HCT116 (cell line): Measurements from ENCODE around the gene IL20RA. TPM values are rescaled to one million over a fixed set of nuclear protein-coding genes. Genes with fewer than 3 reads are reported as not detected.

ENCODE experiments used
- ATAC-seq: fragments of 200-7000 bp; cut with Tn5 transposase; 2 replicates; pipeline ENCODE4 v1.9.1; 2020; ENCODE audit warnings: mild to moderate bottlenecking, moderate library complexity
- BruUV-seq: library from RNA; stranded (reverse); fragments of 400-500 nt; replicated peaks from 2 replicates; lab custom pipeline; 2021; lab: Mats Ljungman, UMichigan
- CTCF ChIA-PET: fragments of 300-600 bp; sonication (Branson Sonifier 250); formaldehyde crosslinking; loops from one replicate; lab custom pipeline; 2021; ENCODE audit warnings: antibody characterized with exemption; lab: Charles Lee
- POLR2A ChIA-PET: fragments of 300-600, 350-600 bp; sonication (Branson Sonifier 250); formaldehyde crosslinking; loops from one replicate; lab custom pipeline; 2021; ENCODE audit warnings: antibody characterized with exemption; lab: Charles Lee
- RAD21 ChIA-PET, 2 experiments: fragments of 300-600 bp; sonication (Branson Sonifier 250); formaldehyde crosslinking; loops; one replicate each; lab custom pipeline; 2023; ENCODE audit warnings: low total read pairs in 2 of 2; ENCODE audit not compliant: uncharacterized antibody in 2 of 2, unreplicated experiment in 2 of 2, low non-redundant PET in 1 of 2; lab: Charles Lee
- DNase-seq: peaks from one replicate; pipeline ENCODE4 v3.0.0-alpha.2; 2010; ENCODE audit warnings: low read depth, low spot score
- H2AFZ ChIP-seq: fragments of 200-600 bp; shearing (Covaris generic), sonication (generic); 2 replicates; pipeline ENCODE4 v1.6.1; 2017; ENCODE audit warnings: low read depth, mixed run types, mixed read lengths, antibody characterized with exemption, low read length; ENCODE audit not compliant: poor library complexity, severe bottlenecking
- H3K27ac ChIP-seq: 2 replicates; pipeline ENCODE4 v1.5.1; 2012; ENCODE audit warnings: low read depth, low read length
- H3K27me3 ChIP-seq: fragments of 200-600 bp; sonication (generic); 2 replicates; pipeline ENCODE4 v1.6.1; 2016; ENCODE audit warnings: mixed run types, low read length, mixed read lengths; ENCODE audit not compliant: insufficient read depth
- H3K36me3 ChIP-seq, 2 experiments: fragments of 200-500 bp in 1 of 2; fragments of 200-600 bp in 1 of 2; sonication (Bioruptor generic) in 1 of 2; sonication (generic) in 1 of 2; 2 replicates each; pipeline versions ENCODE4 v1.5.1 to v1.6.1; 2014 to 2016; ENCODE audit warnings: low read length in 2 of 2, inconsistent platforms in 1 of 2, mixed read lengths in 1 of 2, mixed run types in 1 of 2; ENCODE audit not compliant: insufficient read depth in 2 of 2, control insufficient read depth in 1 of 2
- H3K4me1 ChIP-seq, 2 experiments: fragments of 200-600 bp in 1 of 2; sonication (generic) in 1 of 2; 2 replicates each; pipeline versions ENCODE4 v1.5.1 to v1.6.1; 2012 to 2017; ENCODE audit warnings: low read length in 2 of 2, inconsistent platforms in 1 of 2, mild to moderate bottlenecking in 1 of 2, mixed read lengths in 1 of 2, mixed run types in 1 of 2, moderate library complexity in 1 of 2; ENCODE audit not compliant: insufficient read depth in 2 of 2, control insufficient read depth in 1 of 2
- H3K4me2 ChIP-seq: fragments of 200-600 bp; sonication (generic); 2 replicates; pipeline ENCODE4 v1.6.1; 2017; ENCODE audit warnings: mixed run types, low read length, mixed read lengths
- H3K4me3 ChIP-seq, 2 experiments: fragments of 200-600 bp in 1 of 2; sonication (generic) in 1 of 2; replicated peaks in 1 of 2; 2 replicates each; pipeline ENCODE4 v1.5.1; 2011 to 2016; ENCODE audit warnings: low read length in 2 of 2, control low read depth in 1 of 2, low read depth in 1 of 2, mild to moderate bottlenecking in 1 of 2, mixed read lengths in 1 of 2, mixed run types in 1 of 2
- H3K79me2 ChIP-seq: fragments of 200-600 bp; sonication (generic); 2 replicates; pipeline ENCODE4 v1.6.1; 2017; ENCODE audit warnings: mild to moderate bottlenecking, mixed run types, low read length, moderate library complexity, mixed read lengths; ENCODE audit not compliant: insufficient read depth
- H3K9ac ChIP-seq: fragments of 200-600 bp; sonication (generic); 2 replicates; pipeline ENCODE4 v1.6.1; 2016; ENCODE audit warnings: low read length, mixed read lengths
- H3K9me2 ChIP-seq: fragments of 200-600 bp; sonication (generic), shearing (Covaris generic); 2 replicates; pipeline ENCODE4 v1.6.1; 2017; ENCODE audit warnings: mixed run types, mild to moderate bottlenecking, moderate library complexity; ENCODE audit not compliant: insufficient read depth
- H3K9me3 ChIP-seq, 2 experiments: fragments of 200-500 bp in 1 of 2; fragments of 200-600 bp in 1 of 2; sonication (Bioruptor generic) in 1 of 2; sonication (generic) in 1 of 2; 2 replicates each; pipeline ENCODE4 v1.6.1; 2014 to 2017; ENCODE audit warnings: low read length in 2 of 2, mixed read lengths in 2 of 2, inconsistent platforms in 1 of 2, low read depth in 1 of 2, mild to moderate bottlenecking in 1 of 2, mixed run types in 1 of 2, moderate library complexity in 1 of 2; ENCODE audit not compliant: control insufficient read depth in 1 of 2, insufficient read depth in 1 of 2
- H4K20me1 ChIP-seq: fragments of 200-600 bp; sonication (generic), shearing (Covaris generic); 2 replicates; pipeline ENCODE4 v1.6.1; 2017; ENCODE audit warnings: mixed run types, mild to moderate bottlenecking, moderate library complexity; ENCODE audit not compliant: insufficient read depth
- CBX3 ChIP-seq: IDR thresholded peaks from 2 replicates; pipeline ENCODE4 v1.6.1; 2012; ENCODE audit warnings: low read depth
- CEBPB ChIP-seq: IDR thresholded peaks from 2 replicates; pipeline ENCODE4 v1.6.1; 2012; ENCODE audit warnings: low read depth
- EGR1 ChIP-seq: IDR thresholded peaks from 2 replicates; pipeline ENCODE4 v1.6.1; 2012; ENCODE audit warnings: low read depth
- EZH2 ChIP-seq: fragments of 200-600 bp; sonication (generic); IDR thresholded peaks from 2 replicates; pipeline ENCODE4 v1.6.1; 2017; ENCODE audit warnings: antibody characterized with exemption, mixed run types
- EZH2phosphoT487 ChIP-seq: fragments of 200-600 bp; IDR thresholded peaks from 2 replicates; pipeline ENCODE4 v1.6.1; 2018; ENCODE audit warnings: antibody characterized with exemption, borderline replicate concordance
- FOSL1 ChIP-seq: IDR thresholded peaks from 2 replicates; pipeline ENCODE4 v1.6.1; 2012; ENCODE audit warnings: low read depth
- JUND ChIP-seq: IDR thresholded peaks from 2 replicates; pipeline ENCODE4 v1.6.1; 2012
- POLR2A ChIP-seq: IDR thresholded peaks from 2 replicates; pipeline ENCODE4 v1.7.0; 2011; ENCODE audit warnings: borderline replicate concordance; ENCODE audit not compliant: insufficient read depth, insufficient read length; ENCODE audit errors: extremely low read depth
- RAD21 ChIP-seq: IDR thresholded peaks from 2 replicates; pipeline ENCODE4 v1.6.1; 2012; ENCODE audit warnings: low read depth, mild to moderate bottlenecking
- SIN3A ChIP-seq: IDR thresholded peaks from 2 replicates; pipeline ENCODE4 v1.6.1; 2012; ENCODE audit warnings: low read depth
- SRF ChIP-seq: IDR thresholded peaks from 2 replicates; pipeline ENCODE4 v1.6.1; 2012; ENCODE audit warnings: low read depth
- TCF7L2 ChIP-seq: IDR thresholded peaks from 2 replicates; pipeline ENCODE4 v1.7.0; 2011; ENCODE audit warnings: borderline replicate concordance, inconsistent platforms; ENCODE audit not compliant: insufficient read depth, insufficient read length; ENCODE audit errors: extremely low read depth
- YY1 ChIP-seq: IDR thresholded peaks from 2 replicates; pipeline ENCODE4 v1.6.1; 2011; ENCODE audit warnings: low read length, low read depth, moderate library complexity, mild to moderate bottlenecking; ENCODE audit not compliant: insufficient replicate concordance; ENCODE audit errors: extremely low read depth
- ZFX ChIP-seq: fragments of 450-650 bp; IDR thresholded peaks from 2 replicates; pipeline ENCODE4 v1.6.1; 2017
- ZNF274 ChIP-seq: fragments of 200-500 bp; sonication (Bioruptor generic); IDR thresholded peaks from 2 replicates; pipeline ENCODE4 v1.6.1; 2014; ENCODE audit warnings: mild to moderate bottlenecking, low read depth, low read length, inconsistent platforms
- intact Hi-C: fragments of 100-400 bp; cut with micrococcal nuclease; formaldehyde crosslinking; loops from 2 replicates; pipeline ENCODE4 v1.10.0; 2022
- total RNA-seq: library from RNA; stranded (reverse); gene quantifications from one replicate; pipeline ENCODE4 v1.2.1, GENCODE V29; 2021; ENCODE audit not compliant: unreplicated experiment
- TF ChIP-seq, protein P1 (sequence below): IDR thresholded peaks from 2 replicates; pipeline ENCODE4 v1.6.1; 2011; ENCODE audit warnings: mild to moderate bottlenecking, low read length, moderate library complexity; ENCODE audit not compliant: insufficient replicate concordance; ENCODE audit errors: extremely low read depth
- TF ChIP-seq, protein P2 (sequence below): IDR thresholded peaks from 2 replicates; pipeline ENCODE4 v1.6.1; 2012
- TF ChIP-seq, protein P3 (sequence below), 3 experiments: fragments of 200-600 bp in 1 of 3; sonication (generic) in 1 of 3; IDR thresholded peaks in 2 of 3; conservative IDR thresholded peaks in 1 of 3; 2 replicates each; pipeline ENCODE4 v1.5.1; 2012 to 2017; ENCODE audit warnings: low read depth in 2 of 3, low read length in 2 of 3, antibody characterized with exemption in 1 of 3, borderline replicate concordance in 1 of 3, control low read depth in 1 of 3, mild to moderate bottlenecking in 1 of 3, mixed read lengths in 1 of 3, mixed run types in 1 of 3, moderate library complexity in 1 of 3; ENCODE audit not compliant: insufficient read depth in 1 of 3
- TF ChIP-seq, protein P4 (sequence below): IDR thresholded peaks from 2 replicates; pipeline ENCODE4 v1.6.1; 2012

Gene IL20RA
- total RNA-seq, 1 experiment from 2014 or later: 1.1 TPM

DNA sequence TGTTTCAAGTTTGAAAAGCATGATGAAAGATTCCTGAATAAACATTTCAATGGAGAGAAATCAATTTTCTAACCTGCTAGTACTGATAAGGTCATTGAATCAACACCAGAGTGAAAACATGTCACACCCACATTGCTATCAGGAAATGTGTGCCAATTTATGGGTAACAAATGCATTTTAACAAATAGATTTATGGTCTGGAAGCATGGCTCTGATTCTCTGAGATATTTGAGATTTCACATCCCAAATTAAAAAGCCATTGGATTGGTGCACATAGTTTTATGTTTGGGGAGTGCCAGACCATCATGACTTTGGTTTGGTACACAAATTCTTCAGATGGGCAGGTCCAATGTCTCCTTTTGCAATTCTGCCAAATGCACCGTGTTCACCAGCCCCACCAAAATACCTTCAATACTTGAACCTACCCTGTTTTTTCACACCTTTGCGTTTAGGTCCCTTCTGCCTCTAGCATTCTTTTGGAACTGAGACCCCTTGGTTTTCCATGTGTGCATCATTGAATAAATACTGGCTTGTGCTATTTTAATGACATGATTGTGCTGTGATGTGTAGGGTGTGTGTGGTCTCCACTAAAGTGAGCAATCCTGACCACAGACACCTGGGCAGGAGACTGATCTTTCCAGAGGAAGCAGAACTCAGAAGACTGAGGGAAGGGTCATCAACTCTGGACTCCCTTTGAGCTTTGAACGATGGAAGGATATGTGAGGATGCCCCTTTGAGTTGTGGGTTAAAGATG, 20.4 kb downstream of the IL20RA start:
- Histone ChIP-seq H3K4me3 (no peak overlapping the region), H3K27ac (no peak overlapping the region), H3K4me1 (no peaks in the 10 kb centered on the region), H3K9ac (no peak overlapping the region), H3K9me2 (no peaks in the 10 kb centered on the region), H3K79me2 (no peaks in the 10 kb centered on the region), H3K4me2 (no peak overlapping the region), H3K27me3 (no peaks in the 10 kb centered on the region), H4K20me1 (no peaks in the 10 kb centered on the region), H3K36me3 (no peaks in the 10 kb centered on the region), H3K9me3 (no peaks in the 10 kb centered on the region), H2AFZ (no peak overlapping the region)
- no peak for ATAC-seq
- RAD21 ChIA-PET: no interaction called here
- TF ChIP-seq POLR2A (no peak), FOSL1 (no peak), ZNF274 (no peak), EGR1 (no peak), CBX3 (no peak), YY1 (no peak), EZH2phosphoT487 (no peak), SIN3A (no peak), RAD21 (no peak), TCF7L2 (no peak), SRF (no peak), ZFX (no peak), JUND (no peak), CEBPB (no peak), EZH2 (no peak)
- TF ChIP-seq, protein P1, sequence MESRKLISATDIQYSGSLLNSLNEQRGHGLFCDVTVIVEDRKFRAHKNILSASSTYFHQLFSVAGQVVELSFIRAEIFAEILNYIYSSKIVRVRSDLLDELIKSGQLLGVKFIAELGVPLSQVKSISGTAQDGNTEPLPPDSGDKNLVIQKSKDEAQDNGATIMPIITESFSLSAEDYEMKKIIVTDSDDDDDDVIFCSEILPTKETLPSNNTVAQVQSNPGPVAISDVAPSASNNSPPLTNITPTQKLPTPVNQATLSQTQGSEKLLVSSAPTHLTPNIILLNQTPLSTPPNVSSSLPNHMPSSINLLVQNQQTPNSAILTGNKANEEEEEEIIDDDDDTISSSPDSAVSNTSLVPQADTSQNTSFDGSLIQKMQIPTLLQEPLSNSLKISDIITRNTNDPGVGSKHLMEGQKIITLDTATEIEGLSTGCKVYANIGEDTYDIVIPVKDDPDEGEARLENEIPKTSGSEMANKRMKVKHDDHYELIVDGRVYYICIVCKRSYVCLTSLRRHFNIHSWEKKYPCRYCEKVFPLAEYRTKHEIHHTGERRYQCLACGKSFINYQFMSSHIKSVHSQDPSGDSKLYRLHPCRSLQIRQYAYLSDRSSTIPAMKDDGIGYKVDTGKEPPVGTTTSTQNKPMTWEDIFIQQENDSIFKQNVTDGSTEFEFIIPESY: no peak
- TF ChIP-seq, protein P2, sequence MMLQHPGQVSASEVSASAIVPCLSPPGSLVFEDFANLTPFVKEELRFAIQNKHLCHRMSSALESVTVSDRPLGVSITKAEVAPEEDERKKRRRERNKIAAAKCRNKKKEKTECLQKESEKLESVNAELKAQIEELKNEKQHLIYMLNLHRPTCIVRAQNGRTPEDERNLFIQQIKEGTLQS: no peak
- TF ChIP-seq, protein P3, sequence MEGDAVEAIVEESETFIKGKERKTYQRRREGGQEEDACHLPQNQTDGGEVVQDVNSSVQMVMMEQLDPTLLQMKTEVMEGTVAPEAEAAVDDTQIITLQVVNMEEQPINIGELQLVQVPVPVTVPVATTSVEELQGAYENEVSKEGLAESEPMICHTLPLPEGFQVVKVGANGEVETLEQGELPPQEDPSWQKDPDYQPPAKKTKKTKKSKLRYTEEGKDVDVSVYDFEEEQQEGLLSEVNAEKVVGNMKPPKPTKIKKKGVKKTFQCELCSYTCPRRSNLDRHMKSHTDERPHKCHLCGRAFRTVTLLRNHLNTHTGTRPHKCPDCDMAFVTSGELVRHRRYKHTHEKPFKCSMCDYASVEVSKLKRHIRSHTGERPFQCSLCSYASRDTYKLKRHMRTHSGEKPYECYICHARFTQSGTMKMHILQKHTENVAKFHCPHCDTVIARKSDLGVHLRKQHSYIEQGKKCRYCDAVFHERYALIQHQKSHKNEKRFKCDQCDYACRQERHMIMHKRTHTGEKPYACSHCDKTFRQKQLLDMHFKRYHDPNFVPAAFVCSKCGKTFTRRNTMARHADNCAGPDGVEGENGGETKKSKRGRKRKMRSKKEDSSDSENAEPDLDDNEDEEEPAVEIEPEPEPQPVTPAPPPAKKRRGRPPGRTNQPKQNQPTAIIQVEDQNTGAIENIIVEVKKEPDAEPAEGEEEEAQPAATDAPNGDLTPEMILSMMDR (IDR thresholded peaks at IDR 0.05 in 2 of 3, conservative IDR thresholded peaks at IDR 0.05 in 1 of 3; ENCODE audit: borderline replicate concordance in 1 of 3, insufficient read depth in 1 of 3, low read depth in 2 of 3, low read length in 2 of 3): no peak
- TF ChIP-seq, protein P4, sequence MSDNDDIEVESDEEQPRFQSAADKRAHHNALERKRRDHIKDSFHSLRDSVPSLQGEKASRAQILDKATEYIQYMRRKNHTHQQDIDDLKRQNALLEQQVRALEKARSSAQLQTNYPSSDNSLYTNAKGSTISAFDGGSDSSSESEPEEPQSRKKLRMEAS: no peak
- CTCF ChIA-PET: no interaction called here
- BruUV-seq: no TSS peak
- intact Hi-C loops: no loop called here
- DNase-seq: no peak
- POLR2A ChIA-PET: no interaction called here
